SK-N-SH (cell line): Measurements from ENCODE around the gene ANK2. TPM values are rescaled to one million over a fixed set of nuclear protein-coding genes. Genes with fewer than 3 reads are reported as not detected.

Experiments
- CTCF ChIA-PET: fragments of 300-600, 350-600 bp; formaldehyde crosslinking; extraction: SDS; loops from one replicate; lab custom pipeline; 2021; lab: Yijun Ruan, JAX
- POLR2A ChIA-PET: fragments of 350-600 bp; sonication (Branson Sonifier 250); formaldehyde crosslinking; extraction: SDS; loops from one replicate; lab custom pipeline; 2020; ENCODE audit warnings: antibody characterized with exemption, inconsistent platforms; lab: Yijun Ruan, JAX
- DNase-seq: peaks from one replicate; pipeline ENCODE4 v3.0.0; 2012
- H2AFZ ChIP-seq: fragments of 200-600 bp; sonication (generic); 2 replicates; pipeline ENCODE4 v1.8.1; 2016; ENCODE audit warnings: antibody characterized with exemption, mild to moderate bottlenecking, low read depth
- H3F3A ChIP-seq: fragments of 200-600 bp; sonication (generic); replicated peaks from 2 replicates; pipeline ENCODE3; 2016; ENCODE audit warnings: antibody characterized with exemption, mild to moderate bottlenecking; ENCODE audit not compliant: insufficient read depth
- H3K27ac ChIP-seq, 2 experiments: fragments of 200-500 bp in 1 of 2; fragments of 200-600 bp in 1 of 2; sonication (Bioruptor generic) in 1 of 2; sonication (generic), shearing (Covaris generic) in 1 of 2; 2 replicates each; pipeline versions ENCODE4 v1.5.1 to v1.6.1; 2014 to 2016; ENCODE audit warnings: low read depth in 2 of 2, inconsistent platforms in 1 of 2, low read length in 1 of 2, mild to moderate bottlenecking in 1 of 2, mixed read lengths in 1 of 2
- H3K27me3 ChIP-seq: fragments of 200-600 bp; sonication (generic), shearing (Covaris generic); 2 replicates; pipeline ENCODE4 v1.6.1; 2016; ENCODE audit warnings: mixed run types; ENCODE audit not compliant: insufficient read depth
- H3K36me3 ChIP-seq, 2 experiments: fragments of 200-500 bp in 1 of 2; fragments of 200-600 bp in 1 of 2; sonication (Bioruptor generic) in 1 of 2; sonication (generic) in 1 of 2; replicated peaks in 1 of 2; 2 replicates each; pipeline versions ENCODE3 to v1.5.1; 2014 to 2016; ENCODE audit warnings: low read length in 1 of 2, mild to moderate bottlenecking in 1 of 2; ENCODE audit not compliant: insufficient read depth in 2 of 2, control insufficient read depth in 1 of 2
- H3K4me1 ChIP-seq, 2 experiments: fragments of 200-500 bp in 1 of 2; fragments of 200-600 bp in 1 of 2; sonication (Bioruptor generic) in 1 of 2; sonication (generic), shearing (Covaris generic) in 1 of 2; 2 replicates each; pipeline versions ENCODE4 v1.5.1 to v1.6.1; 2014 to 2016; ENCODE audit warnings: low read depth in 1 of 2, low read length in 1 of 2, mixed run types in 1 of 2; ENCODE audit not compliant: insufficient read depth in 2 of 2, control insufficient read depth in 1 of 2
- H3K4me2 ChIP-seq: fragments of 200-600 bp; sonication (generic), shearing (Covaris generic); 2 replicates; pipeline ENCODE4 v1.6.1; 2017; ENCODE audit warnings: mixed run types
- H3K4me3 ChIP-seq, 2 experiments: fragments of 200-500 bp in 1 of 2; fragments of 200-600 bp in 1 of 2; sonication (Bioruptor generic) in 1 of 2; sonication (generic), shearing (Covaris generic) in 1 of 2; 2 replicates each; pipeline versions ENCODE4 v1.5.1 to v1.8.1; 2014 to 2016; ENCODE audit warnings: low read depth in 2 of 2, inconsistent platforms in 1 of 2, low read length in 1 of 2, mild to moderate bottlenecking in 1 of 2, mixed read lengths in 1 of 2, moderate library complexity in 1 of 2
- H3K79me2 ChIP-seq: fragments of 200-600 bp; sonication (generic); 2 replicates; pipeline ENCODE4 v1.8.1; 2017; ENCODE audit warnings: mild to moderate bottlenecking; ENCODE audit not compliant: insufficient read depth
- H3K9ac ChIP-seq: fragments of 200-600 bp; sonication (generic); 2 replicates; pipeline ENCODE4 v1.6.1; 2017; ENCODE audit warnings: mixed run types
- H3K9me2 ChIP-seq: fragments of 200-600 bp; sonication (generic); 2 replicates; pipeline ENCODE4 v1.6.1; 2017; ENCODE audit warnings: mixed run types
- H3K9me3 ChIP-seq: fragments of 200-600 bp; sonication (generic); 2 replicates; pipeline ENCODE4 v1.6.1; 2017; ENCODE audit warnings: mixed run types, mild to moderate bottlenecking, moderate library complexity
- H4K20me1 ChIP-seq: fragments of 200-600 bp; sonication (generic); 2 replicates; pipeline ENCODE4 v1.6.1; 2017; ENCODE audit warnings: mild to moderate bottlenecking, mixed run types; ENCODE audit not compliant: insufficient read depth
- CTCF ChIP-seq: fragments of 200-600 bp; sonication (generic); IDR thresholded peaks from 2 replicates; pipeline ENCODE4 v1.6.1; 2017; ENCODE audit warnings: antibody characterized with exemption, mild to moderate bottlenecking, moderate library complexity
- ELF1 ChIP-seq: IDR thresholded peaks from 2 replicates; pipeline ENCODE4 v1.4.0; 2012
- EP300 ChIP-seq, 2 experiments: IDR thresholded peaks; 2 replicates each; pipeline versions ENCODE4 v1.4.0 to v1.6.1; 2012; ENCODE audit warnings: borderline replicate concordance in 1 of 2, low read depth in 1 of 2, low read length in 1 of 2
- FOXJ3 ChIP-seq: sonication (generic); formaldehyde crosslinking; IDR thresholded peaks from 2 replicates; pipeline ENCODE4 v1.5.1; 2020; ENCODE audit warnings: mild to moderate bottlenecking, missing genetic modification reagents
- GATA2 ChIP-seq: sonication (generic); formaldehyde crosslinking; IDR thresholded peaks from 2 replicates; pipeline ENCODE4 v1.5.0; 2020; ENCODE audit warnings: mild to moderate bottlenecking, missing genetic modification reagents
- MXI1 ChIP-seq: IDR thresholded peaks from 2 replicates; pipeline ENCODE4 v1.6.1; 2012; ENCODE audit warnings: mild to moderate bottlenecking, low read depth, low read length, improper control_type of control experiment
- NFIC ChIP-seq: IDR thresholded peaks from 2 replicates; pipeline ENCODE4 v1.4.0; 2012; ENCODE audit warnings: borderline replicate concordance
- NRF1 ChIP-seq: IDR thresholded peaks from 2 replicates; pipeline ENCODE4 v1.6.1; 2012; ENCODE audit warnings: low read depth, mild to moderate bottlenecking, low read length
- PBX3 ChIP-seq: IDR thresholded peaks from 2 replicates; pipeline ENCODE4; 2012
- POLR2AphosphoS5 ChIP-seq: IDR thresholded peaks from 2 replicates; pipeline ENCODE4 v1.6.1; 2012; ENCODE audit warnings: low read depth, low read length
- REST ChIP-seq: IDR thresholded peaks from 2 replicates; pipeline ENCODE4 v1.6.1; 2012; ENCODE audit warnings: mild to moderate bottlenecking, low read depth, low read length, moderate library complexity
- RFX5 ChIP-seq: IDR thresholded peaks from 2 replicates; pipeline ENCODE4 v1.6.1; 2012; ENCODE audit warnings: mild to moderate bottlenecking, improper control_type of control experiment, low read length
- SIN3A ChIP-seq: IDR thresholded peaks from 2 replicates; pipeline ENCODE4 v1.6.1; 2012; ENCODE audit warnings: low read depth, mild to moderate bottlenecking, low read length, moderate library complexity, borderline replicate concordance
- TAF1 ChIP-seq: IDR thresholded peaks from 2 replicates; pipeline ENCODE4 v1.6.1; 2012; ENCODE audit warnings: low read depth, mild to moderate bottlenecking, low read length, moderate library complexity, borderline replicate concordance
- TEAD4 ChIP-seq: IDR thresholded peaks from 2 replicates; pipeline ENCODE4 v1.4.0; 2012; ENCODE audit warnings: mild to moderate bottlenecking, borderline replicate concordance; ENCODE audit not compliant: insufficient read depth
- USF1 ChIP-seq: IDR thresholded peaks from 2 replicates; pipeline ENCODE4 v1.4.0; 2012; ENCODE audit warnings: low read depth, borderline replicate concordance
- YY1 ChIP-seq: IDR thresholded peaks from 2 replicates; pipeline ENCODE4 v1.4.0; 2012; ENCODE audit warnings: low read depth, mild to moderate bottlenecking
- ZBTB33 ChIP-seq: IDR thresholded peaks from 2 replicates; pipeline ENCODE4 v1.4.0; 2012; ENCODE audit warnings: low read depth, borderline replicate concordance
- WGBS: methylation state at CpG from one replicate; pipeline ENCODE4 v1.1.6; 2017; ENCODE audit warnings: low lambda C conversion rate; 5-methylcytosine and 5-hydroxymethylcytosine counted together
- polyA plus RNA-seq, 3 experiments: library from polyadenylated mRNA; depleted of rRNA; stranded (reverse); fragments of >200 nt; gene quantifications; 2 replicates each; pipeline ENCODE4 v1.2.3, GENCODE V29; 2012

The ANK2 gene
- polyA plus RNA-seq, 1 of the 3 experiments (the other 2 are of a cell fraction), result 0.69 TPM

DNA sequence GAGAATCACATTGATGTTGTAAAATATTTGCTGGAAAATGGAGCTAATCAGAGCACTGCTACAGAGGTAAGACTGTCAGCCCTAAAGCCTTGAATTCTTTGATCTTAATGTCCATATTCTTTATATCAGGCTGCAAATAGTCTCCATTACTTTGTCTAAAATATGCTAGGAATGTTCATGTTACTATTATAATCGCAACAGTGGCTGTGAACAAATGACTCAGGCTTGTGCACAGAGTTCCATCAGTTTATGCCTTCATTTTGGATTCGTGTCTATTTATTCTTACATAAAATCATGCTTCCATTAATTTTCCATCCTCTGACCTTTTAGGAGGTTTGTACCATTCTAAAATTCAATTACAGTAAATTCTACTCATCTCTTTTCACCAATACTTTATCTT lies 182.7 kb downstream of the ANK2 start:
- no peaks in the 10 kb centered on the region for H3K27me3 ChIP-seq

GRCh38 chr4:113236916-113237315 lies 187.5 kb downstream of the ANK2 start:
- H2AFZ ChIP-seq, result no peak overlapping the region
- ChIA-PET CTCF (no interaction called here), POLR2A (no interaction called here)
- H3K9me3 ChIP-seq, result no peaks in the 10 kb centered on the region
- no peak for DNase-seq
- no peaks in the 10 kb centered on the region for H3F3A ChIP-seq
- H3K9ac ChIP-seq, result no peak overlapping the region
- H4K20me1 ChIP-seq, result no peaks in the 10 kb centered on the region
- no peak overlapping the region for H3K4me3 ChIP-seq
- H3K79me2 ChIP-seq, result no peaks in the 10 kb centered on the region
- H3K36me3 ChIP-seq, result no peaks in the 10 kb centered on the region
- 88% methylated on average over 5 of the region's 5 CpGs for WGBS
- no peaks in the 10 kb centered on the region for H3K27me3 ChIP-seq
- no peak overlapping the region for H3K27ac ChIP-seq
- H3K4me1 ChIP-seq, result no peaks in the 10 kb centered on the region
- no peak overlapping the region for H3K4me2 ChIP-seq
- no peaks in the 10 kb centered on the region for H3K9me2 ChIP-seq
- TF ChIP-seq YY1 (no peak), GATA2 (CRISPR knock-in tag) (no peak), ELF1 (no peak), REST (no peak), PBX3 (no peak), SIN3A (no peak), MXI1 (no peak), FOXJ3 (CRISPR knock-in tag) (no peak), NRF1 (no peak), USF1 (no peak), RFX5 (no peak), TAF1 (no peak), CTCF (no peak), TEAD4 (no peak)

More for the DNA sequence above, 182.7 kb downstream of the ANK2 start:
- Histone ChIP-seq H3K9ac (no peak overlapping the region), H3K27ac (no peak overlapping the region; a peak in 1 of 4 replicates), H3K4me3 (no peak overlapping the region), H3K79me2 (no peaks in the 10 kb centered on the region), H3F3A (no peaks in the 10 kb centered on the region), H3K36me3 (no peaks in the 10 kb centered on the region), H2AFZ (no peak overlapping the region; the same call in 1 of the 2 replicates), H3K4me2 (no peak overlapping the region), H3K9me3 (no peaks in the 10 kb centered on the region), H4K20me1 (no peaks in the 10 kb centered on the region), H3K9me2 (no peaks in the 10 kb centered on the region), H3K4me1 (no peaks in the 10 kb centered on the region)
- no peak for DNase-seq
- ChIA-PET POLR2A (no interaction called here), CTCF (no interaction called here)
- TF ChIP-seq NRF1 (no peak), EP300 (IDR thresholded peaks at IDR 0.05; ENCODE audit: borderline replicate concordance in 1 of 2, low read depth in 1 of 2, low read length in 1 of 2) (no peak), POLR2AphosphoS5 (no peak), ZBTB33 (no peak), NFIC (no peak)
- 54% methylated on average over 2 of the region's 2 CpGs for WGBS
